ENCODE data around the gene LSM2. TPM values are rescaled to one million over a fixed set of nuclear protein-coding genes. Genes with fewer than 3 reads are reported as not detected.
"Not testable (repeated sequence)": the region's sequence is repeated elsewhere in the genome, so short reads cannot be mapped to it uniquely, and the experiment has no call there.

The LSM2 gene
- total RNA-seq, 4 donors from 2014 or later = 23.5 to 43.0 (median 34.8) TPM

DNA sequence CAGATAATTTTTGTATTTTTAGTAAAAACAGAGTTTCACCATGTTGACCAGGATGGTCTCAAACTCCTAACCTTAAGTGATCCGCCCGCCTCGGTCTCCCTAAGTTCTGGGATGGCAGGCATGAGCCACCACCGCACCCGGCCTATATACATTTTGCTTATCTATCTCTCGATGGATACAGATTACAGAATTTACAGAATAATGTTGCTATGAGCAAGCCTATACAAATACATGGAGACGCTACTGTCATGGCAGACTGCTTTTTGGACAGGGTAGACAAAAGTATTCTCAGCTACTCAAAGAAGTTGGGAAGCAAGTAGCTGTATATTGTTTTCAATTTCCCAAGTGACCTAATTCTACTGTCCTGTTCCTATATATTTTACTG, 6.7 kb upstream of the LSM2 start:
- intact Hi-C loops (cut with DNase I; ENCODE audit: low total_unique reads) = no loop called here
- peaks cover 12 to 27% (median 24%) of the 10 kb centered on the region in 4 donors for H3K4me1 ChIP-seq
- in situ Hi-C loops (cut with MboI; ENCODE audit: low pct_ligation_motif_present in 1 of 4, low pct_unique_long_range_greater_than_20kb in 1 of 4, low sequenced_read_pairs in 3 of 4) = no loop called here
- no peaks in the 10 kb centered on the region for H3K36me3 ChIP-seq
- no peak for DNase-seq
- peak overlapping the region; percentile 96 to 99 (median 98) for H3K27ac ChIP-seq
- no peaks in the 10 kb centered on the region for H3K9me3 ChIP-seq
- WGBS, 2 donors (ENCODE audit: low coverage in 1 of 2) = 83 to 92% methylated on average over 2 to 7 of the region's 7 CpGs
- TF ChIP-seq, protein P1, sequence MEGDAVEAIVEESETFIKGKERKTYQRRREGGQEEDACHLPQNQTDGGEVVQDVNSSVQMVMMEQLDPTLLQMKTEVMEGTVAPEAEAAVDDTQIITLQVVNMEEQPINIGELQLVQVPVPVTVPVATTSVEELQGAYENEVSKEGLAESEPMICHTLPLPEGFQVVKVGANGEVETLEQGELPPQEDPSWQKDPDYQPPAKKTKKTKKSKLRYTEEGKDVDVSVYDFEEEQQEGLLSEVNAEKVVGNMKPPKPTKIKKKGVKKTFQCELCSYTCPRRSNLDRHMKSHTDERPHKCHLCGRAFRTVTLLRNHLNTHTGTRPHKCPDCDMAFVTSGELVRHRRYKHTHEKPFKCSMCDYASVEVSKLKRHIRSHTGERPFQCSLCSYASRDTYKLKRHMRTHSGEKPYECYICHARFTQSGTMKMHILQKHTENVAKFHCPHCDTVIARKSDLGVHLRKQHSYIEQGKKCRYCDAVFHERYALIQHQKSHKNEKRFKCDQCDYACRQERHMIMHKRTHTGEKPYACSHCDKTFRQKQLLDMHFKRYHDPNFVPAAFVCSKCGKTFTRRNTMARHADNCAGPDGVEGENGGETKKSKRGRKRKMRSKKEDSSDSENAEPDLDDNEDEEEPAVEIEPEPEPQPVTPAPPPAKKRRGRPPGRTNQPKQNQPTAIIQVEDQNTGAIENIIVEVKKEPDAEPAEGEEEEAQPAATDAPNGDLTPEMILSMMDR (IDR thresholded peaks at IDR 0.05) = no peak
- no peak for TF ChIP-seq EP300 (IDR thresholded peaks at IDR 0.05; ENCODE audit: low read depth)
- TF ChIP-seq POLR2A (IDR thresholded peaks at IDR 0.05) = no peak
- no peak for TF ChIP-seq POLR2AphosphoS5 (IDR thresholded peaks at IDR 0.05)
- H3K4me3 ChIP-seq = peak overlapping the region in 1 of 4 donors; percentile 65
- no peaks in the 10 kb centered on the region for H3K27me3 ChIP-seq

DNA sequence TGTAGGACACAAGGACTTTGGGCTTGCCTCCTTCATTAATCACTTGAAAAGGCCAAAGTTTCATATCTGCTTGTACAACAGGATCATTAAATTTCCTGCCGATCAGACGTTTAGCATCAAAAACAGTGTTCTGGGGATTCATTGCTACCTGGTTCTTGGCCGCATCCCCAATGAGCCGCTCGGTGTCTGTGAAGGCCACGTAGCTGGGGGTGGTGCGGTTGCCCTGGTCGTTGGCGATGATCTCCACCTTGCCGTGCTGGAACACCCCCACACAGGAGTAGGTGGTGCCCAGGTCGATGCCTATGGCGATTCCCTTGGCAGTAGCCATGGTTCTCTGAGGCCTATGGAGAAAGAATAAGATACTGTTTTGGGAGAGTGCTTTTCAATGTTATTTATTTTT, 4.9 kb upstream of the LSM2 start:
- DNase-seq = no peak
- Histone ChIP-seq H3K4me3 (no peak overlapping the region), H3K27ac (no peak overlapping the region), H3K36me3 (no peaks in the 10 kb centered on the region), H3K27me3 (no peaks in the 10 kb centered on the region), H3K4me1 (peaks cover 14 to 24% (median 19%) of the 10 kb centered on the region in 4 donors), H3K9me3 (no peaks in the 10 kb centered on the region)
- intact Hi-C loops (cut with DNase I; ENCODE audit: low total_unique reads) (no loop called here), in situ Hi-C loops (cut with MboI; ENCODE audit: low pct_ligation_motif_present in 1 of 4, low pct_unique_long_range_greater_than_20kb in 1 of 4, low sequenced_read_pairs in 3 of 4) (no loop called here)
- TF ChIP-seq POLR2AphosphoS5 (IDR thresholded peaks at IDR 0.05) = no peak
- no peak for TF ChIP-seq POLR2A (IDR thresholded peaks at IDR 0.05)
- TF ChIP-seq EP300 (IDR thresholded peaks at IDR 0.05; ENCODE audit: low read depth) = no peak
- TF ChIP-seq, protein P1 (IDR thresholded peaks at IDR 0.05) = no peak
- WGBS, 2 donors (ENCODE audit: low coverage in 1 of 2) = 97 to 100% methylated on average over 2 to 12 of the region's 12 CpGs

DNA sequence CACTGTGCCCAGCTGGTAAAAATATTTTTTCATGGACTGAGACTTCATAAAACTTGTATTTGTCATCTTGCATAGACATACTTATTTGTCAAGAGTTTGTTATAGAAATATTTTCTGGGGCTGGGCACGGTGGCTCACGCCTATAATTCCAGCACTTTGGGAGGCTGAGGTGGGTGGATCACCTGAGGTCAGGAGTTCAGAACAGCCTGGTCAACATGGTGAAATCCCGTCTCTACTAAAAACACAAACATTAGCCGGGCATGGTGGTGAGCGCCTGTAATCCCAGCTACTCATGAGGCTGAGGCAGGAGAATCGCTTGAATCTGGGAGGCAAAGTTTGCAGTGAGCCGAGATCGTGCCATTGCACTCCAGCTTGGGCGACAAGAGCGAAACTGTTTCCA, 1.8 kb upstream of the LSM2 start:
- in situ Hi-C loops (cut with MboI; ENCODE audit: low pct_ligation_motif_present in 1 of 4, low pct_unique_long_range_greater_than_20kb in 1 of 4, low sequenced_read_pairs in 3 of 4); intact Hi-C loops (cut with DNase I; ENCODE audit: low total_unique reads); DNase-seq; H3K9me3 ChIP-seq; H3K27me3 ChIP-seq; H3K36me3 ChIP-seq; H3K27ac ChIP-seq; H3K4me3 ChIP-seq: not testable (repeated sequence)
- H3K4me1 ChIP-seq = peaks cover 12 to 33% (median 19%) of the 10 kb centered on the region in 4 donors
- 88 to 100% methylated on average over 6 to 10 of the region's 10 CpGs for WGBS, 2 donors (ENCODE audit: low coverage in 1 of 2)

DNA sequence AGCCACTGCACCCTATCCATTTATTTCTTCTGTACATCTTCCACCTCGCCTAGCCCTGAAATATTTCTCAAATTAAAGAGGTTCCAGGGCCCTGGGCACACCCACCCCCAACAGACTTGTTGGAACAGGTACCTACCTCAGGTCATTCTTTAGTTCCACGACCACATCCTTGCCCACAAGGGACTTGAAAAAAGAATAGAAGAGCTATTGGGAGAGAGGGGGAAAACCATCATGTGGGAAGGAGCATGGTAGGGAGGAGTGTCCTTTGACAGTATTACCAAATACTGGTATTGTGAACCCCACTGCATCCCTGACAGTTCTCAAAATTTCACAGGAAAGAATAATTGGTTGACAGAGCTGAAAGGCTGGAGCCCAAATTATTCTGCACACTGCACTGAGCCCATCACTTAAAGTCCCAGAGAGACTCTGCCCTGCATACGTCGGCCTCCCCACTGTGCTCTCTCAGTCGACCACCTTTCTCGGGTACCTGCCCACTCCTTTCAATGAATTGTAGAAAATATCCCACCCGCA, 762 bp downstream of the LSM2 start:
- WGBS, 2 donors (ENCODE audit: low coverage in 1 of 2) = 11 to 39% methylated on average over 2 to 7 of the region's 7 CpGs
- peaks cover 0 to 3% (median 0%) of the 10 kb centered on the region in 4 donors for H3K36me3 ChIP-seq
- DNase-seq = no peak
- TF ChIP-seq POLR2A (IDR thresholded peaks at IDR 0.05) (no peak), EP300 (IDR thresholded peaks at IDR 0.05; ENCODE audit: low read depth) (no peak), POLR2AphosphoS5 (IDR thresholded peaks at IDR 0.05) (no peak)
- TF ChIP-seq, protein P1 (IDR thresholded peaks at IDR 0.05) = no peak
- no peaks in the 10 kb centered on the region for H3K9me3 ChIP-seq
- peak overlapping the region; percentile 91 to 97 (median 96) for H3K27ac ChIP-seq
- intact Hi-C loops (cut with DNase I; ENCODE audit: low total_unique reads) = no loop called here
- H3K4me3 ChIP-seq = peak overlapping the region; percentile 55 to 68 (median 64)
- H3K4me1 ChIP-seq = peaks cover 6 to 24% (median 13%) of the 10 kb centered on the region in 4 donors
- no peaks in the 10 kb centered on the region for H3K27me3 ChIP-seq
- in situ Hi-C loops (cut with MboI; ENCODE audit: low pct_ligation_motif_present in 1 of 4, low pct_unique_long_range_greater_than_20kb in 1 of 4, low sequenced_read_pairs in 3 of 4) = no loop called here

DNA sequence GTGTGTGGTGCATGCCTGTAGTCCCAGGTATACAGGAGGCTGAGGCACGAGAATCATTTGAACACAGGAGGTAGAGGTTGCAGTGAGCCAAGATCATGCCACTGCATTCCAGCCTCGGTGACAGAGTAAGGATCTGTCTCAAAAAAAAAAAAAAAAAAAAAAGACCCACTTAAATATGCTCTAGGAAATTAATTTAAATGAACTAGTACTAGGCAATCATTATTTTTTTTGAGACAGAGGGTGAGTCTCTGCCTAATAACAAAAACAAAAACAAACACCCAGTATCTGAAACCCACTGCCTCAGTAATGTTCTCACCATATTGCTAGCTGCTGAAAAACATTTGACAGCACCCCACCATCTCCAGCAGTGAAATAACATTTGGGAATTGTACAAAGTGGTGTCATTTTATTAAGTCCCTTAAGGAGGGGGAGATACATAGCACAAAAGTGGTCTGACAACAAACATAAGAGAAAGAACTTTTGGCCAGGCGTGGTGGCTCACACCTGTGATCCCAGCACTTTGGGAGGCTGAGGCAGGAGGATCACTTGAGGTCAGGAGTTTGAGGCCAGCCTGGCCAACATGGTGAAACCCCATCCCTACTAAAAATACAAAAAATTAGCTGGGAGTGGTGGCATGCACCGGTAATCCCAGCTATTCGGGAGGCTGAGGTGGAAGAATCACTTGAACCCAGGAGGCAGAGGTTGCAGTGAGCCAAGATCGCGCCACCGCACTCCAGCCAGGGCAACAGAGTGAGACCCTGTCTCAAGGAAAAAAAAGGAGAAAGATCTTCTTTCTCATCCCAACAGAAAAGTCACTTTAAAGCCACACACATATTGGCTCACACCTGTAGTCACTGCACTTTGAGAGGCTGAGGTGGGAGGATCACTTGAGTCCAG, 5.5 kb downstream of the LSM2 start:
- H3K27ac ChIP-seq; in situ Hi-C loops (cut with MboI; ENCODE audit: low pct_ligation_motif_present in 1 of 4, low pct_unique_long_range_greater_than_20kb in 1 of 4, low sequenced_read_pairs in 3 of 4); H3K36me3 ChIP-seq; H3K9me3 ChIP-seq; H3K27me3 ChIP-seq; intact Hi-C loops (cut with DNase I; ENCODE audit: low total_unique reads); H3K4me3 ChIP-seq; DNase-seq: not testable (repeated sequence)
- 88 to 93% methylated on average over 8 of the region's 8 CpGs for WGBS, 2 donors (ENCODE audit: low coverage in 1 of 2)
- H3K4me1 ChIP-seq = peaks cover 6 to 17% (median 10%) of the 10 kb centered on the region in 4 donors

Measured in transverse colon (tissue), 4 donors.